Trophoblast cell (in vitro differentiated cells and primary cell): Measurements from ENCODE around the gene SEMA4F.

Experiments
- DNase-seq, 2 donors: peaks; one replicate each; pipeline ENCODE4 v3.0.0-alpha.2; 2016
- H2AFZ ChIP-seq: 2 replicates; pipeline ENCODE4 v1.6.1; 2013; ENCODE audit warnings: low read length, moderate library complexity, mild to moderate bottlenecking; ENCODE audit not compliant: insufficient read depth, poor library complexity
- H2AK5ac ChIP-seq: 2 replicates; pipeline ENCODE4 v1.6.1; 2013; ENCODE audit warnings: mild to moderate bottlenecking, low read length
- H2BK120ac ChIP-seq: 2 replicates; pipeline ENCODE4 v1.6.1; 2013; ENCODE audit warnings: low read length, mild to moderate bottlenecking, moderate library complexity; ENCODE audit not compliant: insufficient read depth, poor library complexity
- H2BK12ac ChIP-seq: 2 replicates; pipeline ENCODE4 v1.6.1; 2013; ENCODE audit warnings: mild to moderate bottlenecking, low read length, moderate library complexity
- H2BK5ac ChIP-seq: 2 replicates; pipeline ENCODE4 v1.6.1; 2013; ENCODE audit warnings: low read length, low read depth, moderate library complexity, mild to moderate bottlenecking; ENCODE audit not compliant: poor library complexity
- H3K14ac ChIP-seq: 2 replicates; pipeline ENCODE4 v1.6.1; 2013; ENCODE audit warnings: mild to moderate bottlenecking, low read length
- H3K18ac ChIP-seq: 2 replicates; pipeline ENCODE4 v1.6.1; 2013; ENCODE audit warnings: mild to moderate bottlenecking, low read length
- H3K23ac ChIP-seq: 2 replicates; pipeline ENCODE4 v1.6.1; 2013; ENCODE audit warnings: low read length
- H3K27ac ChIP-seq: 2 replicates; pipeline ENCODE4 v1.5.1; 2013; ENCODE audit warnings: low read depth, mild to moderate bottlenecking, inconsistent platforms, low read length, moderate library complexity
- H3K27me3 ChIP-seq: 2 replicates; pipeline ENCODE4 v1.6.1; 2013; ENCODE audit warnings: inconsistent platforms, mild to moderate bottlenecking, low read length, moderate library complexity; ENCODE audit not compliant: insufficient read depth
- H3K36me3 ChIP-seq, 2 experiments: 1 replicate in 1 of 2; 2 replicates in 1 of 2; pipeline ENCODE4 v1.6.1; 2013; ENCODE audit warnings: low read length in 2 of 2, mild to moderate bottlenecking in 2 of 2, moderate library complexity in 1 of 2; ENCODE audit not compliant: insufficient read depth in 2 of 2, control insufficient read depth in 1 of 2
- H3K4ac ChIP-seq: 2 replicates; pipeline ENCODE4 v1.6.1; 2013; ENCODE audit warnings: low read depth, mild to moderate bottlenecking, low read length, moderate library complexity
- H3K4me1 ChIP-seq, 2 experiments: 1 replicate in 1 of 2; 2 replicates in 1 of 2; pipeline ENCODE4 v1.6.1; 2013; ENCODE audit warnings: low read length in 2 of 2, mild to moderate bottlenecking in 2 of 2, moderate library complexity in 1 of 2; ENCODE audit not compliant: insufficient read depth in 2 of 2, control insufficient read depth in 1 of 2
- H3K4me2 ChIP-seq: 2 replicates; pipeline ENCODE4 v1.6.1; 2013; ENCODE audit warnings: inconsistent platforms, mild to moderate bottlenecking, low read length, moderate library complexity
- H3K4me3 ChIP-seq: 2 replicates; pipeline ENCODE4 v1.5.1; 2013; ENCODE audit warnings: mild to moderate bottlenecking, low read depth, low read length, inconsistent platforms
- H3K79me1 ChIP-seq: one replicate; pipeline ENCODE4 v1.6.1; 2013; ENCODE audit warnings: low read length
- H3K79me2 ChIP-seq: 2 replicates; pipeline ENCODE4 v1.6.1; 2013; ENCODE audit warnings: low read length, mild to moderate bottlenecking; ENCODE audit not compliant: control insufficient read depth, insufficient read depth, poor library complexity
- H3K9ac ChIP-seq: 2 replicates; pipeline ENCODE4 v1.6.1; 2013; ENCODE audit warnings: mild to moderate bottlenecking, low read length
- H3K9me3 ChIP-seq: 2 replicates; pipeline ENCODE4 v1.6.1; 2013; ENCODE audit warnings: low read depth, mild to moderate bottlenecking, control low read depth, inconsistent platforms, low read length; ENCODE audit not compliant: insufficient read depth
- H4K12ac ChIP-seq: 2 replicates; pipeline ENCODE4 v1.6.1; 2013; ENCODE audit warnings: low read depth, mild to moderate bottlenecking, low read length, moderate library complexity
- H4K8ac ChIP-seq: 2 replicates; pipeline ENCODE4 v1.6.1; 2013; ENCODE audit warnings: low read depth, mild to moderate bottlenecking, low read length, moderate library complexity
- H4K91ac ChIP-seq: one replicate; pipeline ENCODE4 v1.6.1; 2013; ENCODE audit warnings: low read depth, mild to moderate bottlenecking, low read length, moderate library complexity
- WGBS: extraction: QIAGEN DNeasy Blood & Tissue Kit; methylation state at CpG from one replicate; pipeline ENCODE4 v1.1.7; 2013; ENCODE audit warnings: missing lambda C conversion rate; ENCODE audit not compliant: insufficient read length, insufficient coverage; ENCODE audit errors: extremely low coverage; 5-methylcytosine and 5-hydroxymethylcytosine counted together

The SEMA4F gene

DNA sequence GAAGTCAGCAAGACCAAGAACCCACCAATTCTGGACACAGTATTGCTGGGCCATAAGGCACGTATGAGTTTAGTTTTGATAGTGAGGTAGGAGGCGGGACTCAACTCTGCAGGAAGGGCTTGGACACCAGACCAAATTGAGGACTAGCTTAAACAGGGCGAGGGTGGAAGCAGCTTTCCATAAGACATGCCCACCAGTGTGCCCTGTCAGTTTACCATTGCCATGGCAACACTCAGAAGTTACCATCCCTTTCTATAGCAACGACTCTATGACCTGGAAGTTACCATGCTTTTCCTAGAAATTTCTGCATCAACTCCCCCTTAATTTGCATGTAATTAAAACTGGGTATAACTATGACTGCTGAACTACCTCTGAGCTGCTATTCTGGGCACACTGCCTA is 8.7 kb upstream of the SEMA4F start:
- Histone ChIP-seq H3K4me3 (no peak overlapping the region), H4K91ac (no peak overlapping the region), H3K4me1 (peaks cover 4 to 8% of the 10 kb centered on the region in 2 experiments), H2BK120ac (no peak overlapping the region), H3K4me2 (no peak overlapping the region), H4K12ac (no peak overlapping the region), H3K79me1 (no peaks in the 10 kb centered on the region), H3K27ac (no peak overlapping the region), H3K9me3 (peaks cover 2% of the 10 kb centered on the region), H3K27me3 (no peaks in the 10 kb centered on the region), H2AFZ (no peak overlapping the region), H3K36me3 (no peaks in the 10 kb centered on the region), H4K8ac (no peak overlapping the region), H3K23ac (no peak overlapping the region), H3K4ac (no peak overlapping the region), H3K14ac (no peak overlapping the region), H3K9ac (no peak overlapping the region), H2BK5ac (no peak overlapping the region), H3K18ac (no peak overlapping the region), H3K79me2 (peaks cover 3% of the 10 kb centered on the region), H2AK5ac (no peak overlapping the region), H2BK12ac (no peak overlapping the region)
- no CpG with 5 or more reads among the region's 4 CpGs for WGBS
- DNase-seq, result no peak

DNA sequence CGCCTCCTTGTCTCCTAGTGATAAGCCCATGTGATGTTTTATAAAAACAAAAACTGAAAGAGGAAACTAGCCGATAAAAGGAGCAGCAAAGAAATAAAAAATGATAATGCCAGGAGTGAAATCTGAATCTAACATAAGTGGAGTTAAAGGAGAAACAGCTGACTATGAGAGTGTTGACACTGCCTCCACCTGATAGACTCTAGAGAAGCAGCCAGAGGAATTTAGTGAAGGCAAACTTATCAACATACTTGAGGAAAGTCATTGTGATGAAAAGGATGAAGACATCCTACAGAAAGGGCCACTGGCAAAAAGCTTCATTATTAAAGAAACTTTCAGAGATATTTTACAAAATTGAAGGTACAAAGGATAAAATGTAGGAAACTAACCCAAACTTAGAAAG is 7.8 kb upstream of the SEMA4F start:
- Histone ChIP-seq H3K9ac (no peak overlapping the region), H2BK12ac (no peak overlapping the region), H3K18ac (no peak overlapping the region), H2AK5ac (no peak overlapping the region), H3K27me3 (no peaks in the 10 kb centered on the region), H3K23ac (no peak overlapping the region), H2AFZ (no peak overlapping the region), H3K4me3 (no peak overlapping the region), H3K4ac (no peak overlapping the region), H2BK120ac (no peak overlapping the region), H3K4me2 (no peak overlapping the region), H3K4me1 (peaks cover 4 to 8% of the 10 kb centered on the region in 2 experiments), H3K9me3 (peaks cover 2% of the 10 kb centered on the region), H3K79me2 (peaks cover 3% of the 10 kb centered on the region), H4K12ac (no peak overlapping the region), H3K79me1 (no peaks in the 10 kb centered on the region), H4K8ac (no peak overlapping the region), H2BK5ac (no peak overlapping the region), H3K14ac (no peak overlapping the region), H3K36me3 (no peaks in the 10 kb centered on the region), H3K27ac (no peak overlapping the region), H4K91ac (no peak overlapping the region)
- WGBS, result no CpG with 5 or more reads among the region's 2 CpGs
- no peak for DNase-seq

DNA sequence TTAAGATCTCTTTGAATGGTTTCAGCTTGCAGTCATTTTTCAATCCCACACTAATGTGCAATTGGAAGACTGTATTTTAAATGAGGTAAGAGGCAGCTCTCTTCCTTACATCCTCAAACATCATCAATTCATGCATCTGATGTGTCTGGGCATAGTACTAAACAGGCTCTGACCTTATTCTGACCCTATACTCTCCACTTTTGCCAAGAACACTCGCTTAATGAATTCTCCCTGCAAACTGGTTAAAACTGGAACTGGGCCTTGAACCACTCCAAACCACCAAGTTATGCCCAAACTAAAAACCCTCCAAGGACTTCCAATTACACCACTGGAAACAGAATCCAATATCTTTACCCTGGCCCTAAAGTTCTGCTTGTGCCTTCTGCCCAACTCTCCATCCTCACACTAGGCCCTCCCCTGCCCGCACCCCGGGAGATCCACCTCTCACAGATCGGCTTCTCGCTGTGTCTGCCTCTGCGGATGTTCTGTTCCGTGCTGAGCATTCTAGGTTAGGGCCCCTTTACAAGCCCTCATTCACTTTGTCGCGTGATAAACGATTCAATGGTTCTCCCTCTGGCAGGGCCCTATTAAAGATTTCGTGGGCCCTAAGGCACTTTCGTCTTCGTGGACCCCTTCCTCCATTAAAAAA is 7.1 kb upstream of the SEMA4F start:
- Histone ChIP-seq H3K18ac (no peak overlapping the region), H3K79me1 (no peaks in the 10 kb centered on the region), H4K91ac (no peak overlapping the region), H3K4ac (no peak overlapping the region), H3K9ac (no peak overlapping the region), H2AFZ (no peak overlapping the region), H3K4me1 (peaks cover 4 to 8% of the 10 kb centered on the region in 2 experiments), H2BK5ac (no peak overlapping the region), H2BK120ac (no peak overlapping the region), H3K4me3 (no peak overlapping the region), H3K36me3 (no peaks in the 10 kb centered on the region), H2BK12ac (no peak overlapping the region), H4K8ac (no peak overlapping the region), H3K23ac (no peak overlapping the region), H3K14ac (no peak overlapping the region), H3K27ac (no peak overlapping the region), H2AK5ac (no peak overlapping the region), H3K79me2 (peaks cover 3% of the 10 kb centered on the region), H3K4me2 (no peak overlapping the region), H3K9me3 (peaks cover 2% of the 10 kb centered on the region), H3K27me3 (no peaks in the 10 kb centered on the region), H4K12ac (no peak overlapping the region)
- WGBS, result no CpG with 5 or more reads among the region's 13 CpGs
- no peak for DNase-seq

DNA sequence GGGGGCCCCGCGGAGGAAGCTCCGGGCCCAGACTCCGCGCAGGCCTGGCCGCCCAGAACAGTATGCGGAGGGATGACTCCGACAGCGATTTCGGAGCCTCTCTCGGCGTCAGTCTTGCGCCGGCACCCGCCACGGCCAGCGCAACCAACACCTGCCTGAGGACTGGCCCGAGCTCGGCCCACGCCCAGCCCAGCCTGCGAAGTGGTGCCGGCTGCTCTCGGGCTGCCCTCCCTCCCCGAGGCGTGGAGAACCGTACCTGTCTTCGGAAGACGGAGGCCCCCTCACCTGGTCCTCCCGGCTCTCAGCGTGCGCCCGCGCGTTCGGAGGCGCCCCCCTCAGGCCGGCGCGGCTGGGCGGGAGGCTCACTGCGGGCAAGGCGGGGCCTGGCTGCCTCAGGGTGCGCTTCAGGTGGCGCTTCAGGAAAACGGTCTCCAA is 6.0 kb upstream of the SEMA4F start, which contains the start of gene M1AP:
M1AP (minus strand) TSS at position 322 of the 435 bp plus-strand sequence. CDS start 8,055 bp downstream, outside the sequence.
- H3K27ac ChIP-seq, result no peak within 1 kb of the TSS
- H3K9me3 ChIP-seq, result peaks cover 2% of the 10 kb centered on the region
- peak within 1 kb of the TSS; percentile 77 for H2AFZ ChIP-seq
- H3K4me2 ChIP-seq, result peak within 1 kb of the TSS; percentile 95
- H3K27me3 ChIP-seq, result no peaks in the 10 kb centered on the region
- H3K4me1 ChIP-seq, result peaks cover 4 to 8% of the 10 kb centered on the region in 2 experiments
- peak within 1 kb of the TSS; percentile 10 for H4K12ac ChIP-seq
- H2BK5ac ChIP-seq, result no peak within 1 kb of the TSS
- no peak within 1 kb of the TSS for H4K91ac ChIP-seq
- peak; percentile 59 to 79 for DNase-seq
- H3K4me3 ChIP-seq, result peak within 1 kb of the TSS; percentile 67
- peak within 1 kb of the TSS; percentile 26 for H3K14ac ChIP-seq
- H4K8ac ChIP-seq, result peak within 1 kb of the TSS; percentile 76
- peaks cover 3% of the 10 kb centered on the region for H3K79me2 ChIP-seq
- no peak within 1 kb of the TSS for H3K4ac ChIP-seq
- no peak within 1 kb of the TSS for H2AK5ac ChIP-seq
- H3K36me3 ChIP-seq, result no peaks in the 10 kb centered on the region
- no CpG with 5 or more reads among the region's 45 CpGs for WGBS
- no peak within 1 kb of the TSS for H2BK12ac ChIP-seq
- no peak within 1 kb of the TSS for H3K23ac ChIP-seq
- no peak within 1 kb of the TSS for H3K9ac ChIP-seq
- peak within 1 kb of the TSS; percentile 25 for H2BK120ac ChIP-seq
- peak within 1 kb of the TSS; percentile 38 for H3K18ac ChIP-seq
- H3K79me1 ChIP-seq, result no peaks in the 10 kb centered on the region
